ENCODE measurements around the gene TBXAS1.

- TF ChIP-seq, protein P1, sequence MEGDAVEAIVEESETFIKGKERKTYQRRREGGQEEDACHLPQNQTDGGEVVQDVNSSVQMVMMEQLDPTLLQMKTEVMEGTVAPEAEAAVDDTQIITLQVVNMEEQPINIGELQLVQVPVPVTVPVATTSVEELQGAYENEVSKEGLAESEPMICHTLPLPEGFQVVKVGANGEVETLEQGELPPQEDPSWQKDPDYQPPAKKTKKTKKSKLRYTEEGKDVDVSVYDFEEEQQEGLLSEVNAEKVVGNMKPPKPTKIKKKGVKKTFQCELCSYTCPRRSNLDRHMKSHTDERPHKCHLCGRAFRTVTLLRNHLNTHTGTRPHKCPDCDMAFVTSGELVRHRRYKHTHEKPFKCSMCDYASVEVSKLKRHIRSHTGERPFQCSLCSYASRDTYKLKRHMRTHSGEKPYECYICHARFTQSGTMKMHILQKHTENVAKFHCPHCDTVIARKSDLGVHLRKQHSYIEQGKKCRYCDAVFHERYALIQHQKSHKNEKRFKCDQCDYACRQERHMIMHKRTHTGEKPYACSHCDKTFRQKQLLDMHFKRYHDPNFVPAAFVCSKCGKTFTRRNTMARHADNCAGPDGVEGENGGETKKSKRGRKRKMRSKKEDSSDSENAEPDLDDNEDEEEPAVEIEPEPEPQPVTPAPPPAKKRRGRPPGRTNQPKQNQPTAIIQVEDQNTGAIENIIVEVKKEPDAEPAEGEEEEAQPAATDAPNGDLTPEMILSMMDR (conservative IDR thresholded peaks at IDR 0.05; ENCODE audit: low read depth in 2 of 2): no peak
- TF ChIP-seq EZH2 (IDR thresholded peaks at IDR 0.05; ENCODE audit: low read depth, unreplicated experiment) (no peak), EZH2phosphoT487 (IDR thresholded peaks at IDR 0.05; ENCODE audit: unreplicated experiment) (no peak)
- TF ChIP-seq, protein P2, sequence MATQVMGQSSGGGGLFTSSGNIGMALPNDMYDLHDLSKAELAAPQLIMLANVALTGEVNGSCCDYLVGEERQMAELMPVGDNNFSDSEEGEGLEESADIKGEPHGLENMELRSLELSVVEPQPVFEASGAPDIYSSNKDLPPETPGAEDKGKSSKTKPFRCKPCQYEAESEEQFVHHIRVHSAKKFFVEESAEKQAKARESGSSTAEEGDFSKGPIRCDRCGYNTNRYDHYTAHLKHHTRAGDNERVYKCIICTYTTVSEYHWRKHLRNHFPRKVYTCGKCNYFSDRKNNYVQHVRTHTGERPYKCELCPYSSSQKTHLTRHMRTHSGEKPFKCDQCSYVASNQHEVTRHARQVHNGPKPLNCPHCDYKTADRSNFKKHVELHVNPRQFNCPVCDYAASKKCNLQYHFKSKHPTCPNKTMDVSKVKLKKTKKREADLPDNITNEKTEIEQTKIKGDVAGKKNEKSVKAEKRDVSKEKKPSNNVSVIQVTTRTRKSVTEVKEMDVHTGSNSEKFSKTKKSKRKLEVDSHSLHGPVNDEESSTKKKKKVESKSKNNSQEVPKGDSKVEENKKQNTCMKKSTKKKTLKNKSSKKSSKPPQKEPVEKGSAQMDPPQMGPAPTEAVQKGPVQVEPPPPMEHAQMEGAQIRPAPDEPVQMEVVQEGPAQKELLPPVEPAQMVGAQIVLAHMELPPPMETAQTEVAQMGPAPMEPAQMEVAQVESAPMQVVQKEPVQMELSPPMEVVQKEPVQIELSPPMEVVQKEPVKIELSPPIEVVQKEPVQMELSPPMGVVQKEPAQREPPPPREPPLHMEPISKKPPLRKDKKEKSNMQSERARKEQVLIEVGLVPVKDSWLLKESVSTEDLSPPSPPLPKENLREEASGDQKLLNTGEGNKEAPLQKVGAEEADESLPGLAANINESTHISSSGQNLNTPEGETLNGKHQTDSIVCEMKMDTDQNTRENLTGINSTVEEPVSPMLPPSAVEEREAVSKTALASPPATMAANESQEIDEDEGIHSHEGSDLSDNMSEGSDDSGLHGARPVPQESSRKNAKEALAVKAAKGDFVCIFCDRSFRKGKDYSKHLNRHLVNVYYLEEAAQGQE (IDR thresholded peaks at IDR 0.05; ENCODE audit: unreplicated experiment): no peak
Observed at GRCh38 chr7:140069298-140069949, 240.4 kb downstream of the TBXAS1 start.
